ENCODE data around the gene UFD1.

- TF ChIP-seq NR2C2 (CRISPR knock-in tag; IDR thresholded peaks at IDR 0.05) (no peak), NFYB (CRISPR knock-in tag; conservative IDR thresholded peaks at IDR 0.05; ENCODE audit: low read depth) (no peak), ATF1 (CRISPR knock-in tag; IDR thresholded peaks at IDR 0.05) (no peak), CTCF (IDR thresholded peaks at IDR 0.05) (no peak), CREM (CRISPR knock-in tag; IDR thresholded peaks at IDR 0.05) (no peak)
Observed at GRCh38 chr22:19430890-19431541, 48.0 kb downstream of the UFD1 start.
